NOMO-1 treated with DMSO at 0.1 percent for 48 hours (cell line): ENCODE measurements around the gene BBLN.
"Not testable (repeated sequence)": the region's sequence is repeated elsewhere in the genome, so short reads cannot be mapped to it uniquely, and the experiment has no call there.

Source experiments
- DNase-seq: peaks from one replicate; lab custom pipeline; 2025; ENCODE audit not compliant: unreplicated experiment; lab: John Stamatoyannopoulos, UW

Gene BBLN

DNA sequence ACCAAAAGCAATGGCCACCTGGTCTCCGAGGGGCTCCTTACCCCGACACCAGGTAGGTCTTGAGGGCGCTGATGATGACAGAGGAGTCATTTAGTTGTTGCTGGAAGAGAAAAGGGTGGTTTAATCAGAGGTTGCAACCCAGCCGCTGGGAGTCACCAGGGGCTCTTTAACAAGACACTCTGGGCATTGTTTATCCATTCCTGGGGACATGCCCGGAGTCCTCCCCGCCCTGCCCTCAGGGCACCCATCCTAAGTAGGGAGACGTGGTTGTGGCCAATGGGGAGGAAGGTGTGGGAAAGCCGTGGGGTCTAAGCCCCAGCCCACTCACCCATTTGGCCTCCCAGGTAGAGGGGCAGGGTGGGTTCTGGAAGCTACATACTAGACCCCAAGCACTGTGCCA lies 35.6 kb upstream of the BBLN start:
- DNase-seq = no peak

DNA sequence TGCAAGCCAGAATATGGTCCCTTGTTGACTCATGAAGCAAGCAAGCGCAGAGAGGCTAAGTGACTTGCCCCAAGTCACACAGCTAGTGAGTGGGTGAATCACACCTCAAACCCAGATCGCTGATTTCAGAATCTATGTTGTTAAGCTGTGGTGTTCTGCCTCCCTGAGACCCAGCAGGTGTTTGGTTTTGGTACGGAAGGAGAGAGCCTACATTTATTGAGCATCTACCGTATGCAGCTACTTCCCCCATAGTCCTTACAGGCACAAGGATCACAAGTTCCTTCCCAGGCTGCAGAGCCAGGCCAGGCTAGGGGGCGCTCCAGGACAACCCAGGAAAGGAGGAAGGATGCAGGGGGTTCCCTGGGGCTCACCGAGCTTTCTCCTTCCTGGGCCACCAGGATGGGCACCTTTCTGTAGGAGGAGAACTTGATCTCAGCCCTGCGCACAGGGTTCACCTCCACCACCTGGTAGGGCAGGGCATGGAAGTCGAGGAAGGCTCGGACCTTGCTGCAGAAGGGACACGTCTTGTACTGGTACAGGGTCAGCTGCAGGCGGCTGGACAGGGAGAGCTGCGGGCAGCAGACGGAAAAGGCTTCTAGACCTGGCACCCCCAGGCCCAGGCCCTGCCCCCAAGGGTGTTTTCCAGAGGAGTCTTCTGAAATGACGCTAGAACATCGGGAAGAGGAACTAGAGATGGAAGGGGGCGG lies 35.0 kb upstream of the BBLN start:
- peak; percentile 53 for DNase-seq

DNA sequence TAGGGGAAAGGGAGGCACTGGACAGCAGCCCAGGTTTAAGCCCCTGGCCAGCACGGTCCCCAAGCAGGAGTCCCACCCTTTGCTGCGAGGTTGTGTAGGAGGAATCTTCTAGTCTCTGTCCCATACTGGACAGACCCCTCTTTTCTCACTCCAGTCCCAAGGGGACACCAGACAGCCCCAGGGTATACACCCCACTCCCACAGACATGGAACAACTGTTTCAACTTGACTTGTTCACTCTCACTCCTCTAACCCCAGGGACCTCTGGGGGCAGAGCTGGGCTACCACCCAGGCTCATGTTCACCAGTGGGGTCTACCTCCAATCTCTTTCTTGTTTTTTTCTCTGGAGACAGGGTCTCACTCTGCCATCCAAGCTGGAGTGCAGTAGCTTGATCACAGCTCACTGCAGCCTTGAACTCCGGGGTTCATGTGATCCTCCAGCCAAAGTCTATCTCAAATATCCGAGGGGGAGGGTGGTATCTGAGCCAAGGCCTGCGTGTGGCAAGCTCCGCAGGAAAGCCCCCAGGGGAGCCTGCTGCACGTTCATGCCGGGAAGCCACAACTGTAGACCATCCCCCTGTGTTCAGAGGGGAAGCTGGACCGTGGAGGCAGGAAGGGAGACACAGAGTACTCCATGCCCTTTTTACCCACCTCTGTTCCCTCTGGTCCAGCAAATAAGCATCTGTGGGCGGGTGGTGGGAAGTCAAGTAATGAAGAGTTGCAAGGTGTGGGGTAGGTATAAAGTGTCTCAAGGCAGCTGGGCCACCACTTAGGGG lies 34.3 kb upstream of the BBLN start:
- DNase-seq = no peak

DNA sequence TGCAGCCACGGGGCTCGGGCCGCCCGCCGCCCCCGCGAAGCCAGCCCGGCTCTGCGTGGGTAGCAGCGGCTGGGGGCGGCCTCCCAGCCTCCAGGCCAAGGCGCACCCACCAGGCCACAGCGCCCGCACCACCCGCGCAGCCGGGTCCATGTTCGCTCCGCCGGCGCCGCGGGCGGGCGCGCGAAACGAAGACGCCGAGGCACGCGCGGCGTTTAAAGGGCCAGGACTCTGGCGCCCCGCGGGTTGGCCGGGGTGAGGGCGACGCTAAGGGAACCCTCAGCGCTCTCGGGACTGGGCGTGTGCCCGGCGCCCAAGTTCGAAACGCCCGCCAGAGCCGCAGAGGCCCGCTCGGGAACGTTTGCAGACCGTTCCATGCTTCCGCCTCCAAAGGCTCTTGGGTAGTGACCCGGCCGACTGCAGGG lies 32.5 kb upstream of the BBLN start, which contains the start of gene PTGES2:
PTGES2 (minus strand) TSS at position 162 of the 422 bp plus-strand sequence; CDS start at position 150, 12 bp downstream.
- peak; percentile 73 for DNase-seq

DNA sequence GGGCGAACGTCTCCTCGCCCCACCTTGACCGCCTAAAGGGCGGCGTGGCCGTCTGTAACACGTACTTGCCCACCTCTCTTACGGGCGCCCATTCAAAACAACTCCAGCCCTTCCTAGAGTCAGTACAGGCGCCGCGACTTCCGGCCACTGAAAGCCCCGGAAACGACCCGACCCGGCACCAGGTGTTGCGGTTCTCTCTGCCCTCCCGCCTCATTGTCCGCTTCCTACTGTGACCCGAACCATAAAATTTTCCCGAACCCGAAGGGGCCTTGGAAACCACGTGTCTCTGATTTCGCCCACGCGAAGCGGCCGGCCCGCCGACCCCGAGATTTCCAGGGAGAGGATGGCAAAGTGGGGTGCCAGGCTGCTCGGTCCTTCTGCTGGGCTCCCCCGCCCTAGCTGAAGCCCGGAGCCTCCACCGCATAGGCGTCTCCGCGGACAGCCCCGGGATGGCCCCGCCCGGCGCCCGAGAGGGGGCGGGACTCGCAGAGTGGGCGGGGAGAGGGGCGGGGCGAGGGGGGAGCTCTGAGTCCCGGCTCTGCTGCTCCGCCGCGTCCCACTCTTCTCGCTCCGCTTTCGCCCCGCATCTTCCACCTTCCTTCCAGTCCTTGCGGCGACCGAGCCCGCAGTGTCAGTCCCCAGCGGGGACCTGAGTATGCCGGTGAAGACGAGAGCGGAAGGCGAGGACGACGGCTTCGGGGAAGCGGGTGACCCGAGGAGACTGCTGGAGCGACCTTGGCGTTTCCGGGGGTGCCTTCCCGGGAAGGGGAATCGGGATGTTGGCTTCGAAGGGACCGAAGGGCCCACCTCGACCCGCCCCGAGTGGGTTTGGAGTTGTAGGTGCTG lies 31.9 kb upstream of the BBLN start:
- DNase-seq = peak; percentile 85

DNA sequence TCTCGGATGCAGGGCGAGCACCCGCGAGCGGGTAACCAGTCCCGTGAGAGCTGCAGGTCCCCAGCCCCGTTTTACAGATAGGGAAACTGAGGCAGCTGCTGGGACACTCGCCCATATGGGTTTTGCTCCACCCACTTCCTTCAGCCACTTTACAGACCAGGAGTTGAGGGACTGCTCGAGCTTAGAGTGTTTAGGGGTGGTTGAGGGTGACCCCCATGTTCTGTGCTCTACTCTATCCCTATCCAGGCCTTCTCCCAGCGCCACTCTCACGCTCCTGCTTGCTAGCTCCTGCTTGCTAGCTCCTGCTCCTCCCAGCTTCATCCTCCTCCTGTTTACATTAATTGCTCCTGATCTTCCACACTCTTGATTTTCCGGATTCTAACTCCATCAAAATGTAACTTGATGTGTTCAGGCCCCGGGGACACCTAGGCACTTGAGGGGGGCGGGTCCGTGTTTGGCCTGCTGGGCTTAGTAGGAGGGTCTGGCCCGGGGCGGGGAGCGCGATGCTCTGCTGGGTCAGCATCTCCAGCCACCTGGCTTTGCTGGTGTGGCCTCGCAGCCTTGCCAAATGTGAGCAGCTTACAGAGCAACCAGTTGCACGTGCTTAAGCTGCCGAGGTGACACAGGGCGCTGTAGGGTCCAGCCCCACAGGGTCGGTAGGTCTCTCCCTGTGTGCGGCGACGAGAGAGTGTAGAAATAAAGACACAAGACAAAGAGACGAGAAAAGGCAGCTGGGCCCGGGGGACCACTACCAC lies 31.1 kb upstream of the BBLN start:
- no peak for DNase-seq

DNA sequence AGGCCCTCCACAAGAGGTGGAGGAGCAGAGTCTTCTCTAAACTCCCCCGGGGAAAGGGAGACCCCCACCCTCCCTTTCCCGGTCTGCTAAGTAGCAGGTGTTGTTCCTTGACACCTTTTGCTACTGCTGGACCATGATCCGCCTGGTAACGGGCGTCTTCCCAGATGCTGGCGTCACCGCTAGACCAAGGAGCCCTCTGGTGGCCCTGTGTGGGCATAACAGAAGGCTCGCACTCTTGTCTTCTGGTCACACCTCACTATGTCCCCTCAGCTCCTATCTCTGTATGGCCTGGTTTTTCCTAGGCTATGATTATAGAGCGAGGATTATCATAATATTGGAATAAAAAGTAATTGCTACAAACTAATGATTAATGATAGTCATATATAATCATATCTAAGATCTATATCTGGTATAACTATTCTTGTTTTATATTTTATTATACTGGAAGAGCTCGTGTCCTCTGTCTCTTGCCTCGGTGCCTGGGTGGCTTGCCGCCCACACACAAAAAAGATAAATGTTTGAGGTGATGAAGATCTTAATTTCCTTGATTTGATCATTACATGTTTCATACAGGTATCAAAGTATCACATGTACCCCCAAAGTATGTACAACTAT lies 30.0 kb upstream of the BBLN start:
- DNase-seq = not testable (repeated sequence)

DNA sequence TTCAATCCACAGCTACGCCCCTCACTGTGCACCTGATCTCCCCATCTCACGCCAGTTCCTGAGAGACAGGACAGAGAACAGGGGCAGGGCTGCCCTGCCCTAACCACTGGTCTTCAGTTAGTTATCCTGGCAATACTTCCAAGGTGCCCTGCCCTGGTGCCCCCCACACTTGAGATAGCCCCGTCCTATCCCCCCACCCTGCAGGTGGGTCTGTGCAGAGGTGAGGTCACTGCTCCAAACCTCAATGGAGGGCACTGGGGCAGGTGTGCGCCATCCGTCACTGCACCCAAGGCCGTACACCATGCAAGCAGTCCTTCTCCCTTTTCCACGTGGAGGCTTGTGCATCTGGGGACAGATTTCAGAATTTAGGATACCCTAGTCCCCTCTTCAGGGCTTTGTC lies 29.4 kb upstream of the BBLN start:
- DNase-seq = not testable (repeated sequence)

DNA sequence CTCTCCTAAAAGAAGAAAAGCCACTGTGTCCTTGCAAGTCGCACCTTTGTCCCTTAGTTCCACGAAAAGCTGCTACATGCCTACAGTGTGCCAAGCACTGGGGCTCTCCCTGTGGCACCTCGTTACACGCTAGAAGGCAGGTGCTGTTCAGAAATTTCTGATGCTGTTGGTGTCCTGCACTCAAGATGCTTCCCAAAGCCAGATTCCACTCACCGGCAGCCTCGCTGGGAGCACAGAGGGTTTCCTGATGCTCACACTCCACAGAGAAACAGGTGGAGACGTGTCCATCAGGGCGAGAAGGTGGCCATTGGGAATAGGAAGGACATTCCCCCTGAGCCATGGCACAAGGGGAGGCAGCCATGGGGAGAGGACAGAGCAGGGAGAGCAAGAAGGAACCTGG lies 28.7 kb upstream of the BBLN start:
- not testable (repeated sequence) for DNase-seq

DNA sequence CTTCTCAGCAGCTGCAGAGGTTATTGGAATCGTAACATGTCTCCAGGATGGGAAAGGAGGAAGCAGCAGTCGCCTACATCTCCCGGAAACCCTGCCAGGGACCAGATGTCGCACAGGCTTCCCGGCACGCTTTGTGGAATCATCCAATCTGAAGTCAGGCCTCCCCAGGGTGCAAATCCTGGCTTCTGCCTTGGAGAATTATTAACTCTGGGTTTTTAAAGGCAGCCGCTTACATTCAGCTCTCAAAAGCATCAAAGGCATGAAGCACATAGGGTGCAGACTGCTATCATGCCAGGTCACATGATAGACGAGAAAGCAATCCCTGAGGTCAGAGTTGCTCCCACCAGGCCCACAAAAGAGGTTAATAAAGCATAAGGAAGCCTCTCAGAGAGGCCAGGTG lies 27.9 kb upstream of the BBLN start:
- not testable (repeated sequence) for DNase-seq

DNA sequence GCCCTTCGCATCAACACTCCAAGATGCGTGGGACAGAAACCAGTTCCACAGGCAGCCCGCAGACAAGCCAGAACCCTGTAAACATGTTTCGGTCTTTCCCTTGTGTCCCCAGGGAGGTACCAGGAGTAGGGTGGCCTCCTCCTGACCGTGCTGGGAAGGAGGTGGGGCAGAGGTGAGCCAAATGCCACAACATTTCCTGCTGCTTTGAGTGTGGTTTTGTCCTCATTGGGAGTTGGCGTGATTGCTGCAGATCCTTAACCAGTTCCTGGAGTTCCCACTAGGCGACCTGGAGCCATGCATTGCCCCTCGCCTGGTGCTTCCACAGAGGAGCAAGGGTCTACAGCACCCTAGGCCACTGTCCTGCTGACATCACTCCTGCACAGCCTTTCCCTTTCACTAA lies 24.5 kb upstream of the BBLN start:
- not testable (repeated sequence) for DNase-seq

DNA sequence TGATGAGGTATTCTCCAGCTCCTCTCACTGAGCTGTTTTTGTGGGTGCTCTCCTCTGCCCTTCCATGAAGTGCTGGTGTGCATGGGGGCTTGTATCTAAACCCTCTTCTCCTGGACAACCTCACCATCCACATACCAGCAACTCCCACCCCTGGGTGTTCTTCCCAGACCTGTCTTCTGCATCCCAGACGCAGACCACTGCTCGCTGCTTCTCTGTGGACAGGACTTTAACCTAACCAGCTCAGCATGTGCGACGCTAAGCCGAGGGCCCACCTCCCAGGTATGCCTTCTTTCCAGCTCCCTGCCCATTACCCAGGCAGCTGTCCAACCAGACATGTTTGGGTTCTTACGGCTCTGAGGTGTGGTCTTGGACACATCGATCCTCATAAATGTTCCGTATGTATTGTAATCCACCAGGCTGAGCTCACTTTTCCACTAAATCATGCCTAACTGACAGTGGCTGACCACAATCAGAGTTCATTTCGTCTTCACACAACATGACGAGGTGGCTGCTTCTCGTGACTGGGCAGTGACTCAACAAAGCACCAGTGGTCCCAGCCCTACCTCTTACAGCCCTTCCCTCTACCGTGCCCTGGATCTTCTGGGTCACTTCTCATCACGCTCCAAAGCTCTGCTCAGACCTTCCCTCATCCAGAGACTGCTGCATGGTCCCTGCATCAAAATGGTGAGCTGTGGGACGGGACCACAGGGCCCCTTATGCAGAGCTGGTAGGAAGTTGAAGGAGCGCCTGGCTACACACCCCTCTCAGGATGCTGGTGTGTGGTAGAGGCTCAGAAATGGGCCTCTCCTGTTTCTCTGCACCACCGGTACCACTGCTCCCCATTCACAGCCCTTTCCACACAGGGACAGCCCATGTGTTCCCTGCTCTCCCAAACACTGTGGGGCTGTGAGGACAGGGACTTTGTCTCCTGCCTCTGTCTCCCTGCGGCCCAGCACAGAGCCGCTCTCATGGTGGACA lies 23.0 kb upstream of the BBLN start:
- peak; percentile 47 for DNase-seq

DNA sequence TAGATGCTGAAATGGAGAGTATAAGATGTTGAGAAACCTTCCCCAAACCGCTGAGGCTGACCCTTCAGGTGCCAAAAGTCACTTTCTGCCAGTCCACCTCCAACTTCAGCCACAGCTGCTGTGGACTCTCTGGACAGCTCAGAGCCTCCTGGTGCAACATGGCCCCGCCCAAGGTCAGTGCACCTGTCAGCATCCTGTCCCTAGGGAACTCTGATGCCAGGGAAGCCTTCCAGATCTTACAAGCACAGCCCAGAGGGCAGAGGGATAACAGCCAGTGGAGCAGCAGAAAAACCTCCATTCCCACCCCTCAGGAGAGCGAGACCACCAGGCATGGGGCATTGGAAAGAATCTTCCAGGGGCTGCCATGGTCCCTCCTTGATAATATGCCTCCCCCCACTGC lies 22.1 kb upstream of the BBLN start:
- no peak for DNase-seq

DNA sequence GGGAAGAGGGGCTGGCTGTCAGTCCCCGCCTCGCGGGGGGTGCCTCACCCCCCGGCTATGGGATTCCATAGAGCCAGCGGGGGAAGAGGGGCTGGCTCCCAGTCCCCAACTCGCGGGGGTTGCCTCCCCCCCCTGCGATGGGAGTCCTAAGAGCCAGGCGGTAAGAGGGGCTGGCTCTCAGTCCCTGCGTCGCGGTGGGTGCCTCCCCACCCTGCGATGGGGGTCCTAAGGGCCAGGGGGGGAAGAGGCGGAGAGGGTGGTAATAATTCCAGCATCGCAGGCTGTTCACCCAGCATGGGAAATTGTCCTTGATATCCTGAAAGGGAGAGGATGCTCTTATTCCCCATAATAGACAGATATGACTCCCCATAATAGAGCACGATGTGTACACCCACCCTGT lies 20.4 kb upstream of the BBLN start:
- DNase-seq = no peak

DNA sequence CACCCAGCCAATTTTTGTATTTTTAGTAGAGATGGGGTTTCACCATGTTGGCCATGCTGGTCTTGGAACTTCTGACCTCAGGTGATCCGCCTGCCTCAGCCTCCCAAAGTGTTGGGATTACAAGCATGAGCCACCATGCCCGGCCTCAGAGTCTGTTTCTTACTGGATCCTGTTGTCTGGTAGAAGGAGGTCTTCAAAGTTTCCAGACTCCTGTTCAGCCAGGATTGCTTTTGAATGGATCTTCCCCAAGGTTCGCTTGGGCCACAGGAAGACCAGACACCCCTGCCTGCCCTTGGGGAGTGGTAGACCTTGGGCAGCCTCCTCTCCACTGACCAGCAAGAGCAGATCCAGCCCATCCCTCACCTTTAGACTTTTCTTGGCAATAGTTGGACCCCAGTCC lies 18.5 kb upstream of the BBLN start:
- DNase-seq = no peak

DNA sequence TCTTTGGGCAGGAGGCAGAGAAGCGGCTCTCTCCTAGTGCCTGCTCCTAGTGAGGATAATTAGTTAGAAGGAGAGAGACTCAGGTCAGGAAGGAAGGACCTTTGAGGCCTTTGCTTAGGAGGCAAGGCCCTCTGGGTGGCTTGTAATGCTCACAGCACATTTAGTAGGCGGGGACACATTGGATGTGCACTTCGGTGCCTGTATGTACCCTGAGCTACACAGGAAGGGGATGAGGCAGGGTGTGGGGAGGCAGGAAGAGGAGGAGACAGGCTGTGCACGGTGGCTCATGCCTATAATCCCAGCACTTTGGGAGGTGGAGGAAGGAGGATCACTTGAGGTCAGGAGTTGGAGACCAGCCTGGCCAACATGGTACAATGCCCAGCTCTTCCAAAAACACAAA lies 18.0 kb upstream of the BBLN start:
- no peak for DNase-seq

DNA sequence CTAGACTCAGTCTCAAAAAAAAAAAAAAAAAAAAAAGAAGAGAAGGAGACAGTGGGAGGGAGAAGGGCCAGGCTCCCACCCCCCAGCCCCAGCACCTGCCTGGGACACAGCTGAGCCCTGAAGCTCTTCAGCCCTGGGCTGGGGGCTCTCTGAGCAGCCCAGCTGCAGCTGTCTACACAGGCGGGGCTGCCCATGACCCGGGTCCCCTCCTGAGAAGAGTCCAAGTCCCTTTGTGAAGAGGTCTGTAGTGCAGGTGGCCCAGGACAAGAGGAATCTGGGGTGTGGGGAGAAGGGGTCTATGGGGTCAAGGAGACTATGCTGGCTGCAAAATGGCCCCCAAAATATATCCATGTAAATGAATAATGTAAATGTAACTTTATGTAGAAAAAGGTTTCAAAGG lies 17.5 kb upstream of the BBLN start:
- no peak for DNase-seq

DNA sequence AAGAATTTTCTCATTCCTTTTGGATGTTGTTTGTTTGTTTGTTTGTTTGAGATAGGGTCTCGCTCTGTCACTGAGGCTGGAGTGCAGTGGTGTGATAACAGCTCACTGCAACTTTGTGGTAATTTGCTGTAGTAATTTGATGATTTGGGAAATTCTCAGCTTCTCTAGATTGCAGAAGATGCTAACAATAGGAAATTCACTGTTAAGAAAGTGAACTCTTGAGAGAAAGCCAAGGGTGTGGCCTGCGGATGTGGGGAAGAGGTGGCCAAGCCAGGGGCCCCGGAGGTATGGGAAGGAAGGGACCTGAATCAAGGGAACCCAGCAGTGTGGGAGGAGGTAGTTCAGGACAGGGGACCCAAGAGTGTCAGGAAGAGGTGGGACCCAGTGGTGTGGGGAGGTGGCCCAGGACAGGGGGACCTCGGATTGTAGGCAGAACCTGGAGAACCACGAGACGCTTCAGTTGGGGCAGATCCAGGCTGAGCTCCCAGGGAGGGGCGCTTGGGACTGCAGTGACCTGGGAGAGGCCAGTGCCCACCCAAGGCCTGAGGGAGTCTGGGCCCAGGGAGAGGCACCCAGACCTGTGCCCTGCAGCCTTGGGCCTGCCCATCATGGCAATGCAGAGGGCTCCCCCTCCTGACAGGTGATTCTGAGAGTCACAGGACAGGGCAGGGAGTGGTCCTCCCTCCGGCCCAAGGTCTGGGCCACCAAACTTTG lies 16.4 kb upstream of the BBLN start:
- no peak for DNase-seq
